Panc1 (cell line): Measurements from ENCODE around the gene TMC4. TPM values are rescaled to one million over a fixed set of nuclear protein-coding genes. Genes with fewer than 3 reads are reported as not detected.

Source experiments
- ATAC-seq: fragments of 200-7000 bp; cut with Tn5 transposase; 2 replicates; pipeline ENCODE4 v1.9.1; 2020; ENCODE audit warnings: mild to moderate bottlenecking, moderate library complexity
- BruUV-seq: library from RNA; stranded (reverse); fragments of 400-500 nt; replicated peaks from 2 replicates; lab custom pipeline; 2021; lab: Mats Ljungman, UMichigan
- CTCF ChIA-PET: fragments of 300-600 bp; sonication (Branson Sonifier 250); formaldehyde crosslinking; loops from one replicate; lab custom pipeline; 2022; ENCODE audit warnings: antibody characterized with exemption; lab: Charles Lee
- POLR2A ChIA-PET: fragments of 300-600 bp; sonication (Branson Sonifier 250); formaldehyde crosslinking; loops from one replicate; lab custom pipeline; 2022; ENCODE audit warnings: antibody characterized with exemption; lab: Charles Lee
- DNase-seq: peaks from one replicate; pipeline ENCODE4 v3.0.0-alpha.2; 2010; ENCODE audit warnings: low read depth, low spot score
- H3K27ac ChIP-seq: 2 replicates; pipeline ENCODE4 v1.5.1; 2011; ENCODE audit warnings: mild to moderate bottlenecking, low read length, inconsistent platforms
- H3K27me3 ChIP-seq: fragments of 200-500 bp; sonication (Bioruptor generic); 2 replicates; pipeline ENCODE4 v1.6.0; 2014; ENCODE audit warnings: low read length, inconsistent platforms; ENCODE audit not compliant: control insufficient read depth, insufficient read depth
- H3K36me3 ChIP-seq: fragments of 200-500 bp; sonication (Bioruptor generic); 2 replicates; pipeline ENCODE4 v1.5.1; 2014; ENCODE audit warnings: inconsistent platforms, mild to moderate bottlenecking, low read length, moderate library complexity; ENCODE audit not compliant: control insufficient read depth, insufficient read depth
- H3K4me1 ChIP-seq: 2 replicates; pipeline ENCODE4 v1.5.1; 2011; ENCODE audit warnings: inconsistent platforms, mild to moderate bottlenecking, low read length, moderate library complexity; ENCODE audit not compliant: control insufficient read depth, insufficient read depth
- H3K4me3 ChIP-seq, 2 experiments: 2 replicates each; pipeline ENCODE4 v1.5.1; 2011 to 2012; ENCODE audit warnings: low read depth in 2 of 2, low read length in 2 of 2, mild to moderate bottlenecking in 2 of 2, inconsistent platforms in 1 of 2, moderate library complexity in 1 of 2
- H3K9me3 ChIP-seq: fragments of 200-500 bp; sonication (Bioruptor generic); 2 replicates; pipeline ENCODE4 v1.5.1; 2014; ENCODE audit warnings: low read depth, mild to moderate bottlenecking, inconsistent platforms, low read length, moderate library complexity; ENCODE audit not compliant: control insufficient read depth, insufficient read depth
- POLR2AphosphoS5 ChIP-seq: IDR thresholded peaks from 2 replicates; pipeline ENCODE4 v1.6.1; 2012; ENCODE audit warnings: mild to moderate bottlenecking, low read depth, low read length, moderate library complexity
- SIN3A ChIP-seq: IDR thresholded peaks from 2 replicates; pipeline ENCODE4 v1.6.1; 2012; ENCODE audit warnings: low read depth, mild to moderate bottlenecking, low read length, moderate library complexity, borderline replicate concordance; ENCODE audit not compliant: insufficient read depth
- TCF7L2 ChIP-seq: IDR thresholded peaks from 2 replicates; pipeline ENCODE4 v1.6.1; 2011; ENCODE audit warnings: mild to moderate bottlenecking, low read depth, low read length, inconsistent platforms
- in situ Hi-C: cut with HindIII; loops from 2 replicates; pipeline ENCODE4 v1.10.0; 2016; ENCODE audit warnings: low sequenced_read_pairs, low pct_unique_long_range_greater_than_20kb
- intact Hi-C: fragments of 100-400 bp; cut with micrococcal nuclease; formaldehyde crosslinking; loops from one replicate; pipeline ENCODE4 v1.10.0; 2022; ENCODE audit not compliant: unreplicated experiment
- total RNA-seq: library from RNA; stranded (reverse); gene quantifications from one replicate; pipeline ENCODE4 v1.2.1, GENCODE V29; 2021; ENCODE audit not compliant: unreplicated experiment
- TF ChIP-seq, protein P1 (sequence below), 2 experiments: IDR thresholded peaks; 2 replicates each; pipeline ENCODE4 v1.6.1; 2011 to 2012; ENCODE audit warnings: low read depth in 2 of 2, control low read depth in 1 of 2, low read length in 1 of 2, mild to moderate bottlenecking in 1 of 2, moderate library complexity in 1 of 2; ENCODE audit not compliant: insufficient read depth in 1 of 2
- TF ChIP-seq, protein P2 (sequence below): fragments of 450-650 bp; IDR thresholded peaks from 2 replicates; pipeline ENCODE4 v1.5.1; 2017; ENCODE audit warnings: mild to moderate bottlenecking

TMC4 gene
- total RNA-seq, 1 experiment from 2014 or later = 5.1 TPM

DNA sequence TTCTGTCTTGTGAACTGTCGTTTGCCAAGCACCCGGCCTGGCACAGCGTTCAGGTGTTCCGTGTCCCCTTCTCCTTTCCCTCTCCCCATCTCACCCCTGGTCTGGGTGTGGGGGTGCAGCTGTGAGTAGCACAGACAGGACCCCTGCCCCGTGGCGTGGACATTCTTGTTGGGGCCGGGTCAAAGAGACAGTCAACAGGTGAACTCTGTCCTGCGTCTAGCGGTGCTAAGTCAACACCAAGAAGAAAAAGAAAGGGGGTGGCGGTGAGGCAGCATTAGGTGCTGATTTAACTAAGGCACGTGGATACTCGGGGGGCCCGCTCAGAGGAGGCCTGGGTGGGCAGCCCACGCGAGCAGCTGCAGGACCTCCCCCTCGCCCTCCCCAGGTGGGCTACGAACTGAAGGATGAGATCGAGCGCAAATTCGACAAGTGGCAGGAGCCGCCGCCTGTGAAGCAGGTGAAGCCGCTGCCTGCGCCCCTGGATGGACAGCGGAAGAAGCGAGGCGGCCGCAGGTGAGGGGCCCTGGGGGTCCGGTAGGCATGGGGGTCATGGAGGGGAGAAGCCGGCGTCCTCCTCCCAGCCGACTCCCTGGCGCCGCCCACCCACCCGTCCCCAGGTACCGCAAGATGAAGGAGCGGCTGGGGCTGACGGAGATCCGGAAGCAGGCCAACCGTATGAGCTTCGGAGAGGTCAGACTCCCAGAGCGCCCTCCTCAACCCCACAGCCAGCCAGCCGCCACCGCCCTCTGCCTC lies 45.1 kb downstream of the TMC4 start:
- Histone ChIP-seq H3K4me3 (no peak overlapping the region), H3K4me1 (no peaks in the 10 kb centered on the region), H3K36me3 (peaks cover 17% of the 10 kb centered on the region), H3K9me3 (no peaks in the 10 kb centered on the region), H3K27me3 (no peaks in the 10 kb centered on the region), H3K27ac (no peak overlapping the region)
- intact Hi-C loops (no loop called here), in situ Hi-C loops (no loop called here)
- ChIA-PET POLR2A (no interaction called here), CTCF (no interaction called here)
- no TSS peak for BruUV-seq
- TF ChIP-seq TCF7L2 = no peak
- no peak for TF ChIP-seq SIN3A
- TF ChIP-seq, protein P1, sequence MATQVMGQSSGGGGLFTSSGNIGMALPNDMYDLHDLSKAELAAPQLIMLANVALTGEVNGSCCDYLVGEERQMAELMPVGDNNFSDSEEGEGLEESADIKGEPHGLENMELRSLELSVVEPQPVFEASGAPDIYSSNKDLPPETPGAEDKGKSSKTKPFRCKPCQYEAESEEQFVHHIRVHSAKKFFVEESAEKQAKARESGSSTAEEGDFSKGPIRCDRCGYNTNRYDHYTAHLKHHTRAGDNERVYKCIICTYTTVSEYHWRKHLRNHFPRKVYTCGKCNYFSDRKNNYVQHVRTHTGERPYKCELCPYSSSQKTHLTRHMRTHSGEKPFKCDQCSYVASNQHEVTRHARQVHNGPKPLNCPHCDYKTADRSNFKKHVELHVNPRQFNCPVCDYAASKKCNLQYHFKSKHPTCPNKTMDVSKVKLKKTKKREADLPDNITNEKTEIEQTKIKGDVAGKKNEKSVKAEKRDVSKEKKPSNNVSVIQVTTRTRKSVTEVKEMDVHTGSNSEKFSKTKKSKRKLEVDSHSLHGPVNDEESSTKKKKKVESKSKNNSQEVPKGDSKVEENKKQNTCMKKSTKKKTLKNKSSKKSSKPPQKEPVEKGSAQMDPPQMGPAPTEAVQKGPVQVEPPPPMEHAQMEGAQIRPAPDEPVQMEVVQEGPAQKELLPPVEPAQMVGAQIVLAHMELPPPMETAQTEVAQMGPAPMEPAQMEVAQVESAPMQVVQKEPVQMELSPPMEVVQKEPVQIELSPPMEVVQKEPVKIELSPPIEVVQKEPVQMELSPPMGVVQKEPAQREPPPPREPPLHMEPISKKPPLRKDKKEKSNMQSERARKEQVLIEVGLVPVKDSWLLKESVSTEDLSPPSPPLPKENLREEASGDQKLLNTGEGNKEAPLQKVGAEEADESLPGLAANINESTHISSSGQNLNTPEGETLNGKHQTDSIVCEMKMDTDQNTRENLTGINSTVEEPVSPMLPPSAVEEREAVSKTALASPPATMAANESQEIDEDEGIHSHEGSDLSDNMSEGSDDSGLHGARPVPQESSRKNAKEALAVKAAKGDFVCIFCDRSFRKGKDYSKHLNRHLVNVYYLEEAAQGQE (IDR thresholded peaks at IDR 0.05; ENCODE audit: insufficient read depth in 1 of 2, low read depth in 2 of 2, low read length in 1 of 2) = no peak
- TF ChIP-seq, protein P2, sequence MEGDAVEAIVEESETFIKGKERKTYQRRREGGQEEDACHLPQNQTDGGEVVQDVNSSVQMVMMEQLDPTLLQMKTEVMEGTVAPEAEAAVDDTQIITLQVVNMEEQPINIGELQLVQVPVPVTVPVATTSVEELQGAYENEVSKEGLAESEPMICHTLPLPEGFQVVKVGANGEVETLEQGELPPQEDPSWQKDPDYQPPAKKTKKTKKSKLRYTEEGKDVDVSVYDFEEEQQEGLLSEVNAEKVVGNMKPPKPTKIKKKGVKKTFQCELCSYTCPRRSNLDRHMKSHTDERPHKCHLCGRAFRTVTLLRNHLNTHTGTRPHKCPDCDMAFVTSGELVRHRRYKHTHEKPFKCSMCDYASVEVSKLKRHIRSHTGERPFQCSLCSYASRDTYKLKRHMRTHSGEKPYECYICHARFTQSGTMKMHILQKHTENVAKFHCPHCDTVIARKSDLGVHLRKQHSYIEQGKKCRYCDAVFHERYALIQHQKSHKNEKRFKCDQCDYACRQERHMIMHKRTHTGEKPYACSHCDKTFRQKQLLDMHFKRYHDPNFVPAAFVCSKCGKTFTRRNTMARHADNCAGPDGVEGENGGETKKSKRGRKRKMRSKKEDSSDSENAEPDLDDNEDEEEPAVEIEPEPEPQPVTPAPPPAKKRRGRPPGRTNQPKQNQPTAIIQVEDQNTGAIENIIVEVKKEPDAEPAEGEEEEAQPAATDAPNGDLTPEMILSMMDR = no peak
- TF ChIP-seq POLR2AphosphoS5 = no peak
- DNase-seq (no peak), ATAC-seq (no peak)

DNA sequence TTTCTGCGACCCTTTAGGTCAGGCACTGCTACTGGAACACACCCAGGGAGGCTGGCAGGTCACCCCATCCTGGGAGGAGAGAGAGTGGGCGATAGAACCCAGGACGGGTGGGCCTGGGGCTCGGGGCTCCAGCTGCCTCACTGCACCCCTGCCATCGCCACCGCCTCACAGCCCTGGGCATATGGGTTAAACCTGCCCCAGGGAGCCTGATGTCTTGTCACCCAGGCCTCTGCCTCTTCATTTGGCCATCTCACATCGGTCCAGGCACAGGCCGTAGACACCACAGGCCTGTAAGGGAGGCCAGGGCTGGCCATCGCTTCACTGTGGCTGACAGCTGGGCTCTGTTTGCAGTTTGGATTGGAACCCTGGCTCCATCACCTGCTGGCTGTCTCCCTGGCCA lies 47.2 kb downstream of the TMC4 start:
- DNase-seq (no peak), ATAC-seq (no peak)
- BruUV-seq = no TSS peak
- TF ChIP-seq, protein P1 (IDR thresholded peaks at IDR 0.05; ENCODE audit: insufficient read depth in 1 of 2, low read depth in 2 of 2, low read length in 1 of 2) = no peak
- TF ChIP-seq POLR2AphosphoS5 (no peak), SIN3A (no peak), TCF7L2 (no peak)
- TF ChIP-seq, protein P2 = no peak
- intact Hi-C loops = no loop called here
- H3K4me1 ChIP-seq = no peaks in the 10 kb centered on the region
- CTCF ChIA-PET = no interaction called here
- H3K27ac ChIP-seq = no peak overlapping the region
- in situ Hi-C loops = no loop called here
- peaks cover 17% of the 10 kb centered on the region for H3K36me3 ChIP-seq
- no peak overlapping the region for H3K4me3 ChIP-seq
- H3K27me3 ChIP-seq = no peaks in the 10 kb centered on the region
- POLR2A ChIA-PET = no interaction called here
- no peaks in the 10 kb centered on the region for H3K9me3 ChIP-seq
